Measurements from ENCODE around the gene ALOX15. TPM values are rescaled to one million over a fixed set of nuclear protein-coding genes. Genes with fewer than 3 reads are reported as not detected.

ALOX15 gene
- total RNA-seq, 1 donor = 0.27 TPM

DNA sequence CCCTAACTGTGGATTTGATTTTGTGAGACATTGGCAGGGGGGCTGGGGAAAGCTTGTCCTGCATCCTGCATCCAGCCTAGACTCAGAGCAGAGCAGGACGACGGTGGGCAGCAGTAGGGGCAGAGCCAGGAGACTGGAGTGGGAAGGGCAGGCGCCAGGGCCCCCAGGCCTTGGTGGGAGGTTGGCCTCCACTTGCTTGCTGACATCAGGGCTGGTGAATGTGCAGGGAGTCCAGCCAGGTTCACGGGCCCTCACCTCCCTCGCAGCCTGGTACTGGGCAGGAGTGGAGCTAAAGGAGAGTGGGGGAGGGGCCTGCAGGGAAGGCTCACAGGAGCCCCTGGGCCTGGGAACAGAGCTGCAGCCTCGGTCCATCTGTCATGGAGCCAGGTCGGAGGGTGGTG is 59.4 kb downstream of the ALOX15 start:
- DNase-seq (ENCODE audit: low read depth in 2 of 3, low spot score in 2 of 3) = no peak

Small RNA genes within 50 kb of the gene (small RNA-seq; reads per million reads assigned to genes)
- not detected for gene RNU6-955P

Other genes starting within 250 kb of the ALOX15 start
- 65.4 TPM for gene SPNS3, start 207.7 kb downstream of the ALOX15 start, total RNA-seq
- 101 TPM for gene SPNS2, start 142.8 kb downstream of the ALOX15 start, total RNA-seq
- 58.4 TPM for gene MYBBP1A, start 86.3 kb downstream of the ALOX15 start, total RNA-seq
- not detected for gene GGT6, start 81.1 kb downstream of the ALOX15 start, total RNA-seq
- gene SMTNL2, start 57.1 kb downstream of the ALOX15 start, total RNA-seq = not detected
- 52.5 TPM for gene PELP1, start 62.5 kb upstream of the ALOX15 start, total RNA-seq
- 63.0 TPM for gene ARRB2, start 69.0 kb upstream of the ALOX15 start, total RNA-seq
- gene MED11, start 89.8 kb upstream of the ALOX15 start, total RNA-seq = 12.9 TPM
- under 0.01 TPM for gene ZMYND15, start 98.2 kb upstream of the ALOX15 start, total RNA-seq
- gene CXCL16, start 98.2 kb upstream of the ALOX15 start, total RNA-seq = 0.27 TPM
- not detected for gene TM4SF5, start 130.2 kb upstream of the ALOX15 start, total RNA-seq
- not detected for gene VMO1, start 144.7 kb upstream of the ALOX15 start, total RNA-seq
- gene GLTPD2, start 147.3 kb upstream of the ALOX15 start, total RNA-seq = not detected
- gene PSMB6, start 154.5 kb upstream of the ALOX15 start, total RNA-seq = 116 TPM
- 5.9 TPM for gene PLD2, start 165.5 kb upstream of the ALOX15 start, total RNA-seq
- 21.0 TPM for gene MINK1, start 191.7 kb upstream of the ALOX15 start, total RNA-seq